ENCODE measurements around the gene EIF4B.

Gene EIF4B

GRCh38 chr12:53047221-53048032 lies 41.2 kb downstream of the EIF4B start:
- peak; percentile 93 for DNase-seq

GRCh38 chr12:53048033-53048779 lies 42.0 kb downstream of the EIF4B start:
- DNase-seq: no peak

DNA sequence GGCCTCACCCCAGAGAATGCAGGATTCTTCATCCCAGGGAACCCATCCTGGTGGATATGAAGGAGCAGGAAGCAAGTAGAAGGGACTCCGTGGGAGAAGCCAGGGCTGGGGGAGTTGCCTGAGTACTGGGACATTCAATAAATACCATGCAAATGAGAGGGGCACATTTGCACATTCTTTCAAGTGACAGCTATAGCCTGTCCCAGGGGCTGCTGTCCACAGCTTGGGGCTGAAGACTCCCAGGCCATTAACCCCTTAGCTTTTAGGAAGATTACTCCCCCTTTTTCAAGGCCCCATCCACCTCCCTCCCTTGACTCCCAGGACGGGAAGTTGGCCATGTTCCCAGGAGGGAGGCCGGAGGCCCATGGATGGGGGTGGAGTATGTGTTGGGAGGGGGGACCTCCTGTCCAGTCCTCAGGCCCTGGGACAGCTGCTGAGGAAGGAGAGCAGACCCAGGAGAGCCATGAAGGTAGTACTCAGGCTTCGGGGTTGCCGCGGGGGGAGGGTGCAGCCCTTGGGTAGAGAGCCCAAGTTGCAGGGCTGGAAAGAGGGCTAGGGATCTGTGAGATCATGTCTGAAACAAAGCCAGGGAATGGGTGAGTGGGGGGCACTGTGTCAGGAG lies 42.6 kb downstream of the EIF4B start:
- peak; percentile 64 for DNase-seq

DNA sequence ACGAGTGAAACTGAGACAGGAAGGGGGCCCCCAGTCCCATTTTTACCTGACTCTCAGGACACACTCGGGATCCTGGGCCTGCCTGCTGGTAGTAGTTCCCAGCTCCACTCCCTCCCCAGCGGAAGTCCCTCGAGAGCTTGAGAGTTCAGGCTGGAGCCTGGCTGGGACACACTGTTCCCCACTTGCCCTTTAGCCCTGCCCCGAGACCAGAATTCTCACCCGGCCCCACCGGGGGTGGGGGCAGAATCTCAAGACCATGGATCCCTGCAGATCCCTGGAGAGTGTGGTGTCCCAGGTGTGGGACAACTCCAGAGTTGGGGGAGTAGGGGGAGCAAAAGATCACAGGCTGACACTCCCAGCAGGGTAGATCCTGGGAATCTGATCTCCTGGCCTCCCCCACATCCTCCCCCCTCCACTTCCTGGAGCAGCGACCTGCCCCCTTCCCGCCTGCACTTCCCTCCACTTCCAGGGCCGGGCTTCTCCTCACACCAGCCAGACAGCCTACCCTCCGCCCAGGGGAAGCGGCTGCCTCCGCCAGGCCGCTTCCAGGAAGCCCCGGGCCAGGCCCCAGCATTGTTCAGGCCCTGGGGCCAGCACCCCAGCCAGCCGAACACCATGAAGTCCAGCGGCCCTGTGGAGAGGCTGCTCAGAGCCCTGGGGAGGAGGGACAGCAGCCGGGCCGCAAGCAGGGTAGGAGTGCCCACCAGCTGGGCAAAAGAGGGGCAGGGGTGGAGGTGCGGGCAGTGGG lies 43.5 kb downstream of the EIF4B start, which contains the start of gene TNS2:
TNS2 (plus strand) TSS at position 495 of the 748 bp plus-strand sequence; CDS start at position 616, 121 bp downstream.
- peak; percentile 65 for DNase-seq

DNA sequence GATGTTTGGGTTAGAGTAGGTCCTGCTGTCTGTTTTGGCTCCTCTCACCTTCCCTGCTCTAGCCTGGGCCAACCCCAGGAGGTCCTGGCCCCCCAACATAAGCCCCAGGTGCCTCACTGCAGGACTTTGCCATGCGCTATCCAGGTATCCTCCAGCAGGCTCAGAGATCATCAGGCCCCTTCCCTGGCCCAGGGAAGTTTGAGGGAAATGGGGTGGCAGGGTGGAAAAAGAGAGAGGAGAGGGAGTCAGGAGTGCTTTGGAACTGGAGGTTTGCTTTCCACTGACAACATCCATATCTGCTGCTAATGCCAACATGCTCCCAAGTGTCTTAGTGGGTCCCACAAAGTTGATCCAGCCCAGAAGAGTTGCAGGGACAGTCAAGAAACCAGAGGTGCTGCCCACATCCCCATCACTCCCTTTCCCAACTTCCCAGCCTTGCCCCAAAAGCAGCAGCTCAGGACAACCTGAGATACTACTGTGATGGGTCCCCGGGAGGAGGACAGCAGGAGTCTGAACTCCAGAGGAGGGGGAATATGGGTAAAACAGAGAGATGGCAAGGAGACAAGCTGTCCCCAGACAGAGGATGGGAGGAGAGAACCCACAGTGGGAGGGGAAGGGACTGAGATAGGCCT lies 44.3 kb downstream of the EIF4B start:
- no peak for DNase-seq

DNA sequence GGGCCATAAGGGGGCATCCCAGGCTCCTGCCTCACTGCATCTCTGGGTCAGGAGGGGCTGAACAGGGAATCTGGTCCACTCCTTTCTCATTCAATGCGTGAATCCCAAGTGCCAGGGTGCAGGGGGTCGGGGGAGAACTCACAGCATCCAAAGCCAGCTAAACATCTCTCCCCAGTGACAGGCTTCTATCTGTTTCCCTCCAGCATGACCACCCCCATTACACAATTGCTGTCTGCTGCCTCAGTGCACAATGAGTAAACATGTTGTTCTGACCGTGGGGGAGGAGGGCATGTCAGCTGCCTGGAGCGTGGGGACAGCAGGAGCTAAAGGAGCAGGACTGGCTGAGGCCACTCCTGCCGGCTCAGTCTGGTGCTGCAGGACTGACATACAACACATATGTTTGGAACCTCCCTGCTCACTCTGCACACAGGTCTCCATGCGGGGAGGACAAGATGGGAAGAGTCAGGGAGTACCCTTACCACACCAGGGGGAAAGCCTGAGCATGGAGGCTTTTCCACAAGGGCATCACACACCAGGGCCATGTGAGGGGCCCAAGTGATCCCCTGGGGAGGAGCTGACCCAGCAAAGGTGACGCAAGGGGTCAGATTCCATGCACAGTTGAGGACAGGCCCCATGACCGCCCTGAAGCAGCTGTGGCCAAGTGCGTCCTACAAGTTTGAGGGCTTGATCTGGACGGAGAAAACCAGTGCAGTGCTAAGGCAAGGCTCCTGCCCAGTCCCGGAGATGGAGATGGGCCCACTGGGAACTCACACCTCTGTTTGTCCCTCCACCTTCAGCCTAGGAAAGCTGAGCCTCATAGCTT lies 45.0 kb downstream of the EIF4B start:
- DNase-seq: peak; percentile 48

- no peak for DNase-seq
Observed at GRCh38 chr12:53051881-53052412, 45.7 kb downstream of the EIF4B start.

- DNase-seq: peak; percentile 78
Observed at GRCh38 chr12:53052419-53053217, 46.4 kb downstream of the EIF4B start.

- no peak for DNase-seq
Observed at GRCh38 chr12:53053218-53054111, 47.2 kb downstream of the EIF4B start.

- peak; percentile 87 for DNase-seq
Observed at GRCh38 chr12:53054112-53054878, 48.0 kb downstream of the EIF4B start.

- no peak for DNase-seq
Observed at GRCh38 chr12:53055471-53056266, 49.4 kb downstream of the EIF4B start.

GRCh38 chr12:53056296-53056695 lies 50.0 kb downstream of the EIF4B start:
- DNase-seq: no peak

GRCh38 chr12:53056901-53057300 lies 50.6 kb downstream of the EIF4B start:
- no peak for DNase-seq

- DNase-seq: no peak
Observed at GRCh38 chr12:53057816-53058500, 51.7 kb downstream of the EIF4B start.

DNA sequence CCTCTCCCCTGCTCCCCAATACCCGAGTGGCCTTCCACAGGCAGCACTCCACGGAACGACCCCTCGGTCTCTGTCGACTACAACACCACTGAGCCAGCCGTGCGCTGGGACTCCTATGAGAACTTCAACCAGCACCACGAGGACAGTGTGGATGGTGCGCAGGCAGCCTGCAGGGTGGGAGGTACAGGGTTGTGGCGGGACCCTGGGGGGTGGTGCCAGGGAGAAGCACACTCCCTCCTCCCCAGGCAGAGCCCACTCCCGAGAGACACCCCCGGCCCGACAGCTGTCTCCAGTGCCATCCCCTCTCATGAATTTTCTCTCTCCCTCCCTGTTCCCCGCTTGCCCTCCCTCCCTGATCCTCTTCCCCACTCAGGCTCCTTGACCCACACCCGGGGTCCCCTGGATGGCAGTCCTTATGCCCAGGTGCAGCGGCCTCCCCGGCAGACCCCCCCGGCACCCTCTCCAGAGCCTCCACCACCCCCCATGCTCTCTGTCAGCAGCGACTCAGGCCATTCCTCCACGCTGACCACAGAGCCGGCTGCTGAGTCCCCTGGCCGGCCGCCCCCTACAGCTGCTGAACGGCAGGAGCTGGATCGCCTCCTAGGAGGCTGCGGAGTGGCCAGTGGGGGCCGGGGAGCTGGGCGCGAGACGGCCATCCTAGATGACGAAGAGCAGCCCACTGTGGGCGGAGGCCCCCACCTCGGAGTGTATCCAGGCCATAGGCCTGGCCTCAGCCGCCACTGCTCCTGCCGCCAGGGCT lies 52.6 kb downstream of the EIF4B start:
- no peak for DNase-seq
